ENCODE measurements around the gene PLS3.

GRCh38 chrX:115694028-115694427 lies 133.1 kb downstream of the PLS3 start:
- TF ChIP-seq POLR2A (IDR thresholded peaks at IDR 0.05; ENCODE audit: low read depth) = no peak
- TF ChIP-seq, protein P1, sequence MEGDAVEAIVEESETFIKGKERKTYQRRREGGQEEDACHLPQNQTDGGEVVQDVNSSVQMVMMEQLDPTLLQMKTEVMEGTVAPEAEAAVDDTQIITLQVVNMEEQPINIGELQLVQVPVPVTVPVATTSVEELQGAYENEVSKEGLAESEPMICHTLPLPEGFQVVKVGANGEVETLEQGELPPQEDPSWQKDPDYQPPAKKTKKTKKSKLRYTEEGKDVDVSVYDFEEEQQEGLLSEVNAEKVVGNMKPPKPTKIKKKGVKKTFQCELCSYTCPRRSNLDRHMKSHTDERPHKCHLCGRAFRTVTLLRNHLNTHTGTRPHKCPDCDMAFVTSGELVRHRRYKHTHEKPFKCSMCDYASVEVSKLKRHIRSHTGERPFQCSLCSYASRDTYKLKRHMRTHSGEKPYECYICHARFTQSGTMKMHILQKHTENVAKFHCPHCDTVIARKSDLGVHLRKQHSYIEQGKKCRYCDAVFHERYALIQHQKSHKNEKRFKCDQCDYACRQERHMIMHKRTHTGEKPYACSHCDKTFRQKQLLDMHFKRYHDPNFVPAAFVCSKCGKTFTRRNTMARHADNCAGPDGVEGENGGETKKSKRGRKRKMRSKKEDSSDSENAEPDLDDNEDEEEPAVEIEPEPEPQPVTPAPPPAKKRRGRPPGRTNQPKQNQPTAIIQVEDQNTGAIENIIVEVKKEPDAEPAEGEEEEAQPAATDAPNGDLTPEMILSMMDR (IDR thresholded peaks at IDR 0.05) = no peak
- no peak for TF ChIP-seq EP300 (IDR thresholded peaks at IDR 0.05)
